IPS DF 4.7 (cell line): ENCODE measurements around the gene PSME1.

Experiments used
- DNase-seq: peaks from one replicate; pipeline ENCODE4 v3.0.0-alpha.2; 2013; ENCODE audit warnings: low spot score; ENCODE audit errors: extremely low read depth

PSME1 gene

DNA sequence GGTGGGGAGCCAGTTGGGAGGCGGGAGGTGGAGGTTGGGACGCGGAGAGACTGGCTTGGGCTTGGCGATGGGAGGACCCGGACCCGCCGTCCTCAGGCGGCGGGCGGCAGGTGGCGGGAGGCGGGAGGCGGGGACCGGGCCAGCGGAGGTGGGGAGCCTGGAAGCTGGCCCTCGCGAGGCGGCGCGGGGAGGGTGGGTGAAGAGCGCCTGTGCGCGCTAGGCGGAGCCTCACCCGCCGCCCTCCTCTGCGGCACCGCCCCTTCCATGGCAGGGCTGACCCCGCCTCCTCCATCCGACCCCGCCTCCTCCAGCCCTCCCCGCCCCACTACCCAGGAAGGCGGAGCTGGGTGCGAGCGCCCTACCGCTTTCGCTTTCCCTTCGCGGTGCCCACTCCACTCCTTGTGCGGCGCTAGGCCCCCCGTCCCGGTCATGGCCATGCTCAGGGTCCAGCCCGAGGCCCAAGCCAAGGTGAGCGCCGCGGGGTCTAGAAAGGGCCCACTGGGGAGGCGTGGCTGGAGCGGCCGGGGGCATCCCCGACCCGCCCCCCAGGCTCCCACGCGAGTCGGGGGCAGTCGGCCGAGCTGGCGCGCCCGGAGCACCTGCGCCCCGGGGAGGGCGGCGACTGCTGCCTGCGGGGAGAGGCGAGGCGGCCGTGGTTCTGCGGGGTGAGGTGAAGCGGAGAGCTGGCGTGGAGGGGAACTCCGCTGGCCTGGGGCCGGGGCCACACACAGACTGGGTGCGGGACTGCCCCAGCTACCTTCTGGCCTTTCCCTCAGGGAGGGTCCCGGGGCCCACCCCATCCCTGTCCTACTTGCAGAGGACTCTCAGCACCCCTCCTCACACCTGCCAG, at the start of gene PSME1:
Gene PSME1 (plus strand): TSS at position 361 of the 850 bp plus-strand sequence. CDS start 69 bp downstream, at position 430.
- DNase-seq = no peak

DNA sequence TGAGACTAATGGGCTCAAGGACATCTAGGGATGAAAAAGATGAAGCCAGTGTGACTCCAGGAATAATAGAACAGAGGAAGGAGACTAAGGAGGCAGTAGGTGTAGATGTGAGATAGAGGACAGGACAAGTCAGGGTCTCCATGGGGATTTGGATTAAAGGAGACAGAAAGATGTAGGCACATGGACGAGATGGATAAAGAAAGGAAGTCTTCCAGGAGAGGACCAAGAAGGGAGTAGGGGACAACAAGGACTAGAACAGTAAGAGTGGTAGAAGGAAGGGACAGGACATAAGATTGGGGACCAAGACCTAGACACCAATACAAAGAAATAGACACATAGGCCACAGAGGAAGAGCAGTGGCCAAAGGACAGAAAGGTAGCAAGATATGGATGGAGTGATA, 49.0 kb upstream of the PSME1 start:
- DNase-seq = no peak

DNA sequence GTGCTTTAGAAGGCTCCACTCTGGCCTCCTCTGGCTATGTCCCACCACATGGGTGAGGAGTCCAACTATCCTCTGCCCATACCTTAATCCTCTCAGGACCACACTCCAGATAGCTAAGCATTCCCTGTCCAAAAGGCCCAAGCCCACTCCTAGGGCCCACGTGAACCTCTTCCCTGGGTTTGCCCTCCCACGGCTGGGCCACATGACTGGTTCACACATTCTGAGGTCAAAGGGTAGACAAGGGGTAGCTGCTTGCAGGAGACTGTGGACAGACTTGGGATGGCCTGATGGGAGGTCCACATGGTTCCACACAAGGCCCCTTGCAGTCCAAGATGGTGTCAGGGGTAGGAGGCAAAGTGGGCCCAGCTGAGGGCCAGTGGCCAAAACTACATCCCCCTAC, 47.9 kb upstream of the PSME1 start:
- DNase-seq = no peak

GRCh38 chr14:24089890-24090289, 46.1 kb upstream of the PSME1 start:
- DNase-seq = no peak

- DNase-seq = no peak
These were observed 43.9 kb upstream of the PSME1 start for GRCh38 chr14:24092110-24092504.

DNA sequence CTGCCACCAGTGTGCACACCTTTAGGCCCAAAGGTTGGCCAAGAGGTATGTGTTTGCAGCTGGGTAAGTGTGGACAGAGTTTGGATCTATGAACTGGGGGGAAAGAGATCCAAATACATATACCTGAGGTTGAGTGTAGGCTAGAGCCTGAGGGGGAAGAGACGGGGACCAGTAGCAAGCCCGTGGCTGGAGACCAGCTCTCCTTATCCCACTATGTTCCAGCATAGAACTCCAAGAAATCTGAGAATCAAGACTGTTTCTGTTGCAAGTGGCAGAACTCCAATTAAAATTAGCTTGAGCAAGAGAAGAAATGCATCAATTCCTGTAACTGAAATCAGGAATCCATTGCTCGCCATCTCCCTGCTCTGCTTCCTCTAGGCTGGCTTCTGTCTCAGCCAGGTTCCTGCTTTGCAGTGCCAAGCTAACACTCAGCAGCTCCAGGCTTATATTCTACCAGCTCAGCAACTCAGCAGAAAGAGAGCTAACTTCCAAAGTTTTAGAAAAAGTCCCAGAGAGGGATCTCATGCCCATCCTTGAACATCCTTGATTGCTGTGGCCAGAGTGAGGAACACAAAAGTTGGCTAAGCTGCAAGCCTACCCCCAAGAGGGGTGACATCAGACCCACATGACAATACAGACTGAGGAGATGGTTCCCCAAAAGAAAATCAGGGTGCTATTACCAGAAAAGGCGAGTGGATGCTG, 43.3 kb upstream of the PSME1 start:
- DNase-seq = no peak

DNA sequence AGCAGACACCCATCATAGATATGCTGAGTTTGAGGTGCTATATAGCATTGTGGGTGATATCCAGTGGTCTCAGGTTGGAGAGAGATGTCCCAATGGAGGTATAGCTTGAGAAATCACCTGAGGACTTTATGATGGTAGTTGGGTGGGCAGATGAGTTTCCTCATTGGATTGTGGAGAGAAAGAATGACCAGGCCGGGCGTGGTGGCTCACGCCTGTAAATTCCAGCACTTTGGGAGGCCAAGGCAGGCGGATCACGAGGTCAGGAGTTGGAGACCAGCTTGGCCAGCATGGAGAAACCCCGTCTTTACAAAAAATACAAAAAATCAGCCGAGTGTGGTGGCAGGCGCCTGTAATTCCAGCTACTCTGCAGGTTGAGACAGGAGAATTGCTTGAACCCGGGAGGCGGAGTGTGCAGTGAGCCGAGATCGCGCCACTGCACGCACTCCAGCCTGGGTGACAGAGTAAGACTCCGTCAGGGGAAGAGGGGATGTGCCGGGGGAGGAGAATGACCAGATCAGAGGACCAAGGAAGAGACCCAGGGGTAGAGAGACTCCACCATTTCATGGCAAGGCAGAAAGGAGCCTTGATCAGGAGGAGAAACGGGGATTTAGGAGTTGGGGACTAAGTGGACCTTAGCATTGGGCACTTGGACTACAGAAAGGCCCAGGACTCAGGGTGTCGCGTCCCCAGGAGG, 42.6 kb upstream of the PSME1 start:
- DNase-seq = no peak

DNA sequence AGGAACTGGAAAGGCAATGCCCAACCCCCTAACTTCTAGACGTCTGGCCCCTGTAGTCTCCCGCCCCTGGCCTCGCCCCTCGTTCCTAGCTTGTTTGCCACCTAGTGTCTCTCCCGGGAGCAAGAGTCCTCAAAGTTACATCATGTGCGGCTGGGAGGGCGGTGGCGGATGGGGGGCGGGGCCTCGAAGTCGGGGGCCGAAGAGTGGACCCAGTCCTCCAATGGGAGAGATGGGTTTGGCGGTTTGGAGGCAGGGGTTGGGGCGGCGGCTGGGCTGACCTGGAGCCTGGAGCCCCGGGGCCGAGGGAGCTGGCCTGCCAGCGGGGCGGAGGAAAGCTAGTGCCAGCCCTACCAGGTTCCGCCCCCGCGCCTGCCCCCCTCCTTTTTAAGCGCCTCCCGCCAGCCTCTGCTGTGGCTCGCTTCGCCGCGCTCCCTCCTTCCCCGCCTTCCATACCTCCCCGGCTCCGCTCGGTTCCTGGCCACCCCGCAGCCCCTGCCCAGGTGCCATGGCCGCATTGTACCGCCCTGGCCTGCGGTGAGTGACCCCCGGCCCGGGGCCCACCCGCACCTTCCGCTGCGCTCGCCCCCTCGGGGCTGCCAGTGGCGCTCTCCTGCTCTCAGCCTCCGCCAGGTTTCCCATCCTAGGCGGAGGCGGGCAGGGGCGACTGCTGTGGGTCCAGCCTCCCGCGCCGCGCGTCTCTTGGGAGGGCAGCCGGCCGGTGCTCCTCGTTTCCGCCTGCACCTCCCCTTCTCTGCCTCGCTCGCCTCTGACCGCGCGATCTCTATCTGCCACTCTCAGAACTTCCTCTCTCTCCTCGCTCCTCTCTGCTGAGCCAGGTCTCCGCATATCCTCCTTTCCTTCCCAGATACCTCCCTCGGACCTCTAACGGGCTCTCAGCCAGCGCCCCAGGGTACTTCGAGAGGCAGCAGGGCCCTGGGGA, 41.8 kb upstream of the PSME1 start, which contains the start of gene PCK2:
Gene PCK2 (plus strand): TSS at position 411 of the 940 bp plus-strand sequence. CDS start 95 bp downstream, at position 506.
- peak; percentile 53 for DNase-seq

GRCh38 chr14:24094841-24095270, 41.1 kb upstream of the PSME1 start:
- DNase-seq = no peak

DNA sequence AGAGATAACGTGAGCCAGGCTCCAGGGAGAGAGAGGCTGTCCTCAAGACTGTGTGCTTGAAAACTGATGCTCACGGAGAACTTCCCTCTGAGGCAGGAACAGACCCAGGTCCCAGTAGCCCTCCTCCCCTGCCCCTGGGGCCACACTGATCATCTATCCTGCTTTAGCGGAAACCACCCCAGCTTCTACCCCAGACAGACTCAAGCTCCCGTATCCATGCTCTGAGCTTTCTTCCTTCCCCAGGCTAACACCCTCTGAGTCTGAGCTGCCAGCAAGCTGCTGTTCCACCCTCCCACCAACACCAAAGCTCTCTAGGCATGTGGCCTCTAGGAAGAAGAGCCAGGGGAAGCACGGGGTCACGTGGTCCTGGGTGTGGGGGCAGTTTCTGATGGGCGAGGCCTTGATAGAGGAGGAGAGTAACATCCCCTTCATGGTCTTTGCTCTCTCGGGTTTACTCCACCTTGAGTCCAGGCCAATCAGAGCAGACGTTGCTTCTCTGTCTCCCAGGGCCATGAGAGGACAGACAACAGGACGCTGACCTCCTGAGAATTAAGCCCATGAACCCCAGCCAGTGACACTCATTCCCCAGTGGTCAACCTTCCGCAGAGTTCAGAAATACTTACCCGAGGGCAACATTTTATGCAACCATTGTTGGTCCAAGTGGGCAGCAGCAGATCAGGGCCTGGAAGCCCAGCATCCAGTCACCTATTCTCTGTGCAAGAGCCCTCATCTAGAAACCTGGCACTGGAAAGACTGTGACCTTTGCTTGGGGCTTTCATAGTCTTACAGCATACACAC, 40.5 kb upstream of the PSME1 start:
- no peak for DNase-seq

DNA sequence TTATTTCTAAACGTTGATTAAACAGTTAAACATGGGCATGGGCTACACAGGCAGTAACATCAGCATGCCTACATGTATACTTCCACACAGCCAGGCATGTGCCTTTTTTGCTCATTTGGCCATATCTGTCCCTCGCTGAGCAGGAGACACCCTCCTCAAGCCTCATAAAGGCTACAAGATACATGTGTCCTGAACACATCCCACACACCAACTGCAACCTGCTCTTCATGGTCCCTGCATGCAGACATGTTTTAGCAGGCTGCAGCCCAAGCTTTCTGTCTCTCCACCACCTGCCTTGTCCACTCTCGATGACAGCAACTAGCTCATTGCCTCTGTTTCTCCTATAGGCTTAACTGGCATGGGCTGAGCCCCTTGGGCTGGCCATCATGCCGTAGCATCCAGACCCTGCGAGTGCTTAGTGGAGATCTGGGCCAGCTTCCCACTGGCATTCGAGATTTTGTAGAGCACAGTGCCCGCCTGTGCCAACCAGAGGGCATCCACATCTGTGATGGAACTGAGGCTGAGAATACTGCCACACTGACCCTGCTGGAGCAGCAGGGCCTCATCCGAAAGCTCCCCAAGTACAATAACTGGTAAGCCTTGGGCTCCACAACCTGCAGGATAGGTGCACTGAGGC, 39.3 kb upstream of the PSME1 start:
- DNase-seq = no peak

DNA sequence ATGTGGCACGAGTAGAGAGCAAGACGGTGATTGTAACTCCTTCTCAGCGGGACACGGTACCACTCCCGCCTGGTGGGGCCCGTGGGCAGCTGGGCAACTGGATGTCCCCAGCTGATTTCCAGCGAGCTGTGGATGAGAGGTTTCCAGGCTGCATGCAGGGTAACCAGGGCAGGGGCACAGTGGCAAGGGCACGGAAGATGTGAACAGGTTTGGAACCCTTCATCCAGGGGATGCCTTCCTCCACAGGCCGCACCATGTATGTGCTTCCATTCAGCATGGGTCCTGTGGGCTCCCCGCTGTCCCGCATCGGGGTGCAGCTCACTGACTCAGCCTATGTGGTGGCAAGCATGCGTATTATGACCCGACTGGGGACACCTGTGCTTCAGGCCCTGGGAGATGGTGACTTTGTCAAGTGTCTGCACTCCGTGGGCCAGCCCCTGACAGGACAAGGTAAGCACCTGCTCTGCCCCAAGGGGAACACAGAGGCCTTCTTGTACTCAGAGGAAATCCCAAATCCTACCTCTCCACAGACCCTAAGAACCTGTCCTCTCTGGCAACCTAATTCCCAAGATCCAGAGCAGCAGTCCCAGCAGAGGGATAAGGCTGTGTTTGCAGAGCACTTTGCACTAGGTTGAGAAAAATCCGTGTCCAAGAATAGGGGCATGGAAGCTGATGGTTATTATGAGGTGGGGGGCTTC, 37.6 kb upstream of the PSME1 start:
- DNase-seq = no peak

- no peak for DNase-seq
These were observed 36.8 kb upstream of the PSME1 start for GRCh38 chr14:24098927-24099813.

DNA sequence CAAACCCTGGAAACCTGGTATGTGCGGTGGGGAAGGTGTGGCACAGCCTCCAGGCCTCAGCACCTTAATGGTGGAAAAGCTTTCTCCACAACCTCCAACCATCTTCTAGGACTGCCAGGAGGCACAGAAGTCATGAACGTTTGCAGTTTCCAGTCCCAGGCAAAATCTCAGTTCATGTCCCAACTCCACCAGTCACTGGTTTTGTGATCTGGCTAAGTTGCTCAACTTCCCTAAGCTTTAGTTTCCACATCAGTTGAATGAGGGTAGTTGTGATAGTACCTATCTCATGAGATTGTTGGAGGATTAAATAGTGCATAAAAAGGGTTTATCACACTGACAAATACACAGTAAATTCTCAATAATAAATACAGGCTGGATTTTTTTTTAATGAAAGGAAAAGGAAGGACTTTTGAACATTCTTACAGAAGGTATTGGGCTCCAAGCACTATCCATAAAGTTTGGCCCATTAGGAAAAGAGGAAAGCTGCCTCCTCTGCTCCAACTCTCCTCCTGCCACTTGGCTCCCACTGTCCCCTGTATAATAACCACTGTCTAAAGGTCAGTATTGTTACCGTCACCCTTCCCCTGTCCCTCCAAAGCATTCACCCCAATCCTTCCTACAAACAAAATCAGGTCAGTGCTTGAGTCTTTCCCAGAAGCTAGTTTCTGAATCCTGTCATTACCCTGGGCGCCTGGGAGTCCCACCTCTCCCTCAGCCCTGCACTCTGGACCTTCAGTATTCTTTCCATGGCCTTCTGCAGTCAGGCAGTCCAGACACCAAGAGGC, 35.6 kb upstream of the PSME1 start:
- DNase-seq = no peak

GRCh38 chr14:24100982-24101494, 35.0 kb upstream of the PSME1 start:
- DNase-seq = no peak

- no peak for DNase-seq
These were observed 33.5 kb upstream of the PSME1 start for GRCh38 chr14:24102357-24103048.
